ENCODE measurements around the gene SLC9C2.
"Not testable (repeated sequence)": the region's sequence is repeated elsewhere in the genome, so short reads cannot be mapped to it uniquely, and the experiment has no call there.

The SLC9C2 gene

GRCh38 chr1:173529106-173529505, 73.8 kb downstream of the SLC9C2 start:
- H3K4me1 ChIP-seq (ENCODE audit: control insufficient read depth in 1 of 2, insufficient read depth in 2 of 2, low read length in 2 of 2) = no peaks in the 10 kb centered on the region
- H3K9ac ChIP-seq (ENCODE audit: low read depth in 1 of 2, low read length in 2 of 2) = no peak overlapping the region
- H3K4me3 ChIP-seq (ENCODE audit: low read depth in 1 of 2, low read length in 2 of 2) = no peak overlapping the region
- H3K9me3 ChIP-seq (ENCODE audit: control insufficient read depth in 1 of 2, low read length in 2 of 2) = no peaks in the 10 kb centered on the region
- H3K36me3 ChIP-seq (ENCODE audit: control insufficient read depth in 1 of 2, insufficient read depth in 2 of 2, low read length in 2 of 2) = no peaks in the 10 kb centered on the region
- no peak overlapping the region for H3K27ac ChIP-seq (ENCODE audit: low read depth, low read length)
- no peaks in the 10 kb centered on the region for H3K27me3 ChIP-seq (ENCODE audit: control insufficient read depth in 1 of 2, insufficient read depth in 2 of 2, low read length in 2 of 2)

GRCh38 chr1:173527151-173527826, 75.6 kb downstream of the SLC9C2 start:
- no peaks in the 10 kb centered on the region for H3K36me3 ChIP-seq (ENCODE audit: control insufficient read depth in 1 of 2, insufficient read depth in 2 of 2, low read length in 2 of 2)
- no peaks in the 10 kb centered on the region for H3K27me3 ChIP-seq (ENCODE audit: control insufficient read depth in 1 of 2, insufficient read depth in 2 of 2, low read length in 2 of 2)
- H3K27ac ChIP-seq (ENCODE audit: low read depth, low read length) = no peak overlapping the region
- no peaks in the 10 kb centered on the region for H3K4me1 ChIP-seq (ENCODE audit: control insufficient read depth in 1 of 2, insufficient read depth in 2 of 2, low read length in 2 of 2)
- no peak overlapping the region for H3K9ac ChIP-seq (ENCODE audit: low read depth in 1 of 2, low read length in 2 of 2)
- H3K9me3 ChIP-seq (ENCODE audit: control insufficient read depth in 1 of 2, low read length in 2 of 2) = no peaks in the 10 kb centered on the region
- H3K4me3 ChIP-seq (ENCODE audit: low read depth in 1 of 2, low read length in 2 of 2) = no peak overlapping the region

- H3K27ac ChIP-seq (ENCODE audit: low read depth, low read length) = no peak overlapping the region
- no peaks in the 10 kb centered on the region for H3K36me3 ChIP-seq (ENCODE audit: control insufficient read depth in 1 of 2, insufficient read depth in 2 of 2, low read length in 2 of 2)
These were observed 76.9 kb downstream of the SLC9C2 start for GRCh38 chr1:173525926-173526325.

GRCh38 chr1:173523329-173523728, 79.5 kb downstream of the SLC9C2 start:
- Histone ChIP-seq H3K9me3 (ENCODE audit: control insufficient read depth in 1 of 2, low read length in 2 of 2) (no peaks in the 10 kb centered on the region), H3K9ac (ENCODE audit: low read depth in 1 of 2, low read length in 2 of 2) (no peak overlapping the region), H3K36me3 (ENCODE audit: control insufficient read depth in 1 of 2, insufficient read depth in 2 of 2, low read length in 2 of 2) (no peaks in the 10 kb centered on the region), H3K27me3 (ENCODE audit: control insufficient read depth in 1 of 2, insufficient read depth in 2 of 2, low read length in 2 of 2) (no peaks in the 10 kb centered on the region), H3K4me1 (ENCODE audit: control insufficient read depth in 1 of 2, insufficient read depth in 2 of 2, low read length in 2 of 2) (no peaks in the 10 kb centered on the region), H3K27ac (ENCODE audit: low read depth, low read length) (no peak overlapping the region), H3K4me3 (ENCODE audit: low read depth in 1 of 2, low read length in 2 of 2) (no peak overlapping the region)

More at GRCh38 chr1:173525926-173526325, 76.9 kb downstream of the SLC9C2 start:
- Histone ChIP-seq H3K9me3 (ENCODE audit: control insufficient read depth in 1 of 2, low read length in 2 of 2) (no peaks in the 10 kb centered on the region), H3K27me3 (ENCODE audit: control insufficient read depth in 1 of 2, insufficient read depth in 2 of 2, low read length in 2 of 2) (no peaks in the 10 kb centered on the region), H3K9ac (ENCODE audit: low read depth in 1 of 2, low read length in 2 of 2) (no peak overlapping the region), H3K4me3 (ENCODE audit: low read depth in 1 of 2, low read length in 2 of 2) (no peak overlapping the region), H3K4me1 (ENCODE audit: control insufficient read depth in 1 of 2, insufficient read depth in 2 of 2, low read length in 2 of 2) (no peaks in the 10 kb centered on the region)

- Histone ChIP-seq H3K36me3 (ENCODE audit: control insufficient read depth in 1 of 2, insufficient read depth in 2 of 2, low read length in 2 of 2) (no peaks in the 10 kb centered on the region), H3K27ac (ENCODE audit: low read depth, low read length) (no peak overlapping the region), H3K4me3 (ENCODE audit: low read depth in 1 of 2, low read length in 2 of 2) (no peak overlapping the region), H3K9me3 (ENCODE audit: control insufficient read depth in 1 of 2, low read length in 2 of 2) (no peaks in the 10 kb centered on the region), H3K4me1 (ENCODE audit: control insufficient read depth in 1 of 2, insufficient read depth in 2 of 2, low read length in 2 of 2) (no peaks in the 10 kb centered on the region), H3K27me3 (ENCODE audit: control insufficient read depth in 1 of 2, insufficient read depth in 2 of 2, low read length in 2 of 2) (no peaks in the 10 kb centered on the region), H3K9ac (ENCODE audit: low read depth in 1 of 2, low read length in 2 of 2) (no peak overlapping the region)
These were observed 82.1 kb downstream of the SLC9C2 start for GRCh38 chr1:173520799-173521198.

GRCh38 chr1:173514503-173514902, 88.4 kb downstream of the SLC9C2 start:
- H3K4me1 ChIP-seq (ENCODE audit: control insufficient read depth in 1 of 2, insufficient read depth in 2 of 2, low read length in 2 of 2); H3K9ac ChIP-seq (ENCODE audit: low read depth in 1 of 2, low read length in 2 of 2); H3K36me3 ChIP-seq (ENCODE audit: control insufficient read depth in 1 of 2, insufficient read depth in 2 of 2, low read length in 2 of 2): not testable (repeated sequence)

GRCh38 chr1:173509797-173510196, 93.1 kb downstream of the SLC9C2 start:
- Histone ChIP-seq H3K9me3 (ENCODE audit: control insufficient read depth in 1 of 2, low read length in 2 of 2) (no peaks in the 10 kb centered on the region), H3K4me1 (ENCODE audit: control insufficient read depth in 1 of 2, insufficient read depth in 2 of 2, low read length in 2 of 2) (peaks cover 0 to 4% of the 10 kb centered on the region in 2 donors), H3K27me3 (ENCODE audit: control insufficient read depth in 1 of 2, insufficient read depth in 2 of 2, low read length in 2 of 2) (no peaks in the 10 kb centered on the region), H3K36me3 (ENCODE audit: control insufficient read depth in 1 of 2, insufficient read depth in 2 of 2, low read length in 2 of 2) (no peaks in the 10 kb centered on the region), H3K27ac (ENCODE audit: low read depth, low read length) (no peak overlapping the region), H3K4me3 (ENCODE audit: low read depth in 1 of 2, low read length in 2 of 2) (no peak overlapping the region), H3K9ac (ENCODE audit: low read depth in 1 of 2, low read length in 2 of 2) (no peak overlapping the region)

More at GRCh38 chr1:173514503-173514902, 88.4 kb downstream of the SLC9C2 start:
- H3K27ac ChIP-seq (ENCODE audit: low read depth, low read length); H3K9me3 ChIP-seq (ENCODE audit: control insufficient read depth in 1 of 2, low read length in 2 of 2); H3K27me3 ChIP-seq (ENCODE audit: control insufficient read depth in 1 of 2, insufficient read depth in 2 of 2, low read length in 2 of 2); H3K4me3 ChIP-seq (ENCODE audit: low read depth in 1 of 2, low read length in 2 of 2): not testable (repeated sequence)

GRCh38 chr1:173508541-173508940, 94.3 kb downstream of the SLC9C2 start:
- Histone ChIP-seq H3K36me3 (ENCODE audit: control insufficient read depth in 1 of 2, insufficient read depth in 2 of 2, low read length in 2 of 2) (no peaks in the 10 kb centered on the region), H3K4me3 (ENCODE audit: low read depth in 1 of 2, low read length in 2 of 2) (no peak overlapping the region), H3K9me3 (ENCODE audit: control insufficient read depth in 1 of 2, low read length in 2 of 2) (no peaks in the 10 kb centered on the region), H3K27ac (ENCODE audit: low read depth, low read length) (no peak overlapping the region), H3K9ac (ENCODE audit: low read depth in 1 of 2, low read length in 2 of 2) (no peak overlapping the region), H3K27me3 (ENCODE audit: control insufficient read depth in 1 of 2, insufficient read depth in 2 of 2, low read length in 2 of 2) (no peaks in the 10 kb centered on the region), H3K4me1 (ENCODE audit: control insufficient read depth in 1 of 2, insufficient read depth in 2 of 2, low read length in 2 of 2) (peaks cover 0 to 4% of the 10 kb centered on the region in 2 donors)

GRCh38 chr1:173507847-173508209, 95.0 kb downstream of the SLC9C2 start:
- Histone ChIP-seq H3K4me3 (ENCODE audit: low read depth in 1 of 2, low read length in 2 of 2) (no peak overlapping the region), H3K36me3 (ENCODE audit: control insufficient read depth in 1 of 2, insufficient read depth in 2 of 2, low read length in 2 of 2) (no peaks in the 10 kb centered on the region), H3K27me3 (ENCODE audit: control insufficient read depth in 1 of 2, insufficient read depth in 2 of 2, low read length in 2 of 2) (no peaks in the 10 kb centered on the region), H3K27ac (ENCODE audit: low read depth, low read length) (no peak overlapping the region), H3K4me1 (ENCODE audit: control insufficient read depth in 1 of 2, insufficient read depth in 2 of 2, low read length in 2 of 2) (peaks cover 0 to 4% of the 10 kb centered on the region in 2 donors), H3K9ac (ENCODE audit: low read depth in 1 of 2, low read length in 2 of 2) (no peak overlapping the region), H3K9me3 (ENCODE audit: control insufficient read depth in 1 of 2, low read length in 2 of 2) (no peaks in the 10 kb centered on the region)

- Histone ChIP-seq H3K27ac (ENCODE audit: low read depth, low read length) (no peak overlapping the region), H3K4me3 (ENCODE audit: low read depth in 1 of 2, low read length in 2 of 2) (no peak overlapping the region), H3K9ac (ENCODE audit: low read depth in 1 of 2, low read length in 2 of 2) (no peak overlapping the region), H3K4me1 (ENCODE audit: control insufficient read depth in 1 of 2, insufficient read depth in 2 of 2, low read length in 2 of 2) (peaks cover 0 to 4% of the 10 kb centered on the region in 2 donors), H3K36me3 (ENCODE audit: control insufficient read depth in 1 of 2, insufficient read depth in 2 of 2, low read length in 2 of 2) (no peaks in the 10 kb centered on the region), H3K27me3 (ENCODE audit: control insufficient read depth in 1 of 2, insufficient read depth in 2 of 2, low read length in 2 of 2) (no peaks in the 10 kb centered on the region), H3K9me3 (ENCODE audit: control insufficient read depth in 1 of 2, low read length in 2 of 2) (no peaks in the 10 kb centered on the region)
These were observed 95.5 kb downstream of the SLC9C2 start for GRCh38 chr1:173507205-173507846.
